Stimulated activated CD4-positive, alpha-beta T cell treated with anti-CD3 and anti-CD28 coated beads, Interleukin-12 subunit alpha, Interleukin-12 subunit beta, amount 100 ng/mL, for 4 hours (primary cell): ENCODE measurements around the gene LRCH1.
A peak's percentile ranks its signal among the peaks of the same experiment; 100 is the strongest.
"Not testable (repeated sequence)": the region's sequence is repeated elsewhere in the genome, so short reads cannot be mapped to it uniquely, and the experiment has no call there.

Experiments used
- DNase-seq: peaks from one replicate; pipeline ENCODE4 v3.0.0-alpha.2; 2020

LRCH1 gene

GRCh38 chr13:46761174-46761573, 208.2 kb downstream of the LRCH1 start:
- no peak for DNase-seq

- no peak for DNase-seq
These were observed 208.9 kb downstream of the LRCH1 start for GRCh38 chr13:46761866-46762265.

GRCh38 chr13:46769925-46770324, 217.0 kb downstream of the LRCH1 start:
- not testable (repeated sequence) for DNase-seq

DNA sequence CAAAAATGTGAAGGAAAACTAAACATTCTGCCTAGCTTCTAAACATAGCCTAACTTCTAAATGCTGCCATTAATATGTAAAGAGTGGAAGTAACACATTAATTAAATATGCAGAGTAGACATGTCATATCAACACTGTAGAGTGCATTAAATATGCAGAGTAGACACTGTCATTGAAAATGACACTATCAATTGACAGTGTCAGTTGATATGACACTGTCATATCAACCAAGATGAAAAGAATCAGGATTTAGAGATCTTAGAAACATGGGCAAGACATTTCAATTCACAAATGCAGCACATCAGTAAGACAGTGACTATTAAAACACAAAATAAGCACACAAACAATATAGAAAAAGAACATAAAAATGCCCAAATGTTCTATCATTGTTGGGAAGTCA, 218.7 kb downstream of the LRCH1 start:
- DNase-seq: no peak

DNA sequence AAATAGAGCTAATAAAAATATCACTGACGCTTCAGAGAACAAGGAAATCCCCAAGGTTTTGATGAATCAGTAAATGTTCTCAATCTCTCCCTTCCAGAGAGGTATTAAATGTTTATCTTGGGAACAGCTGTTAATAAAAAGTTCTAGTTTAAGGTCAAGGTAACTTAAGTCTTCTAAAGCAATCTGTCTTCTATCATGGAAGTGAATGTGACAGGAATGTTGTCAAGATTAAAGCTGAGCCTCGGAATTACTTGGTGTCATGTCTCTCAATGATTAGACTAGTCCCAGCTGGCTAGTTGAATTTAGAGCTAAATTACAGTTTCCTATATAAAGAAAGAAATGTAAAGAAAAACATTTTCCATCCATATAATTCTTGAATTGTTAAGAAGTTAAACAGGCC, 220.6 kb downstream of the LRCH1 start:
- no peak for DNase-seq

DNA sequence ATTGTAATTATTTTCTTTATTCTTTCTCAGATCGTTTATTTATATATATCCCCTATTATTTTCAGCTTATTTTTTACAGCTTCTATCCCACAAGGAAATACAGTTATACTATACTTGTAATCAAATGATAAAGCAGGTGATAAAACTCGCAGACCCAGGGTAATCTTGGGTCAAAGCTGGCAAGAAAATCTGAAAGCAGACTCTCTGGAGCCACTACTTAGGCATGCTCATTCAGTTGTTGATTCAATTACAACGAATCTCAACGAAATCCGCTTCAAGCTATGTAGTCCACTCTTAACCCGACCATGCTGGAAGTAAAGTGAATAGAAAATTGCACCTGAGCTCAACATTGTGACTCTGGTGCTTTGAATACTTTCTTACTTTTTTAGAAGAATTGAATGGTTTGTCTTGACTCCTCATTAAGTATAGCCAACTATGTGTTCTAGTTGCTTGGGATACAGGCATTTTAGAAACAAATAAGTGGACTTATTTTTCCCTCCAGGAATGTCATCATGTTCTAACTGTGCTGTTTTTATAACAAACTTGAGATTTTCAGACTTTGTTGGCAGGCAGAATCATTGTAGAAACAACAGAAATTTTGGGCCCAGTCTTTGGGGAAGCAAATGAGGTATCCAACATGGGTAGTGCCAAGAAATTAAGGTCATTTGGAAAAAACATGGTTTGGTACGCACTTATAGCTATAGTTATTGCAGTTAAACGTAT, 222.6 kb downstream of the LRCH1 start:
- DNase-seq: no peak

DNA sequence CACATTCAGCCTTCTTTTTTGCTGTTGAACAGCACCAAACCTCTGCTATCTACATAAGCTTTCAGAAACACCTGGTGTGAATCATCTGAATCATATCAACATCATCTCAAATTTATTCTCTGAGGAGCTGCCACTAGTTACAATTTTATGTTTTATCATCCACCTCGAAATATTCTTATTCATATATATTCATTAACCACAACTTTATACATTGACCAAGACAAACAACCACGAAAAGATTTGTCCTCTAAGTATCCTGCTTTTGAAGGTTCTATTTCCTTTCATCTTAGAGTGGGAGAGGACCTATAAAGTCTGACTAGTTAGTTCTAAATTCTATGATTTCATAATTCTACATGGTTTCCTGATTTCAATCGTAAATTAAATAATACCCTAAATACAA, 225.1 kb downstream of the LRCH1 start:
- no peak for DNase-seq

DNA sequence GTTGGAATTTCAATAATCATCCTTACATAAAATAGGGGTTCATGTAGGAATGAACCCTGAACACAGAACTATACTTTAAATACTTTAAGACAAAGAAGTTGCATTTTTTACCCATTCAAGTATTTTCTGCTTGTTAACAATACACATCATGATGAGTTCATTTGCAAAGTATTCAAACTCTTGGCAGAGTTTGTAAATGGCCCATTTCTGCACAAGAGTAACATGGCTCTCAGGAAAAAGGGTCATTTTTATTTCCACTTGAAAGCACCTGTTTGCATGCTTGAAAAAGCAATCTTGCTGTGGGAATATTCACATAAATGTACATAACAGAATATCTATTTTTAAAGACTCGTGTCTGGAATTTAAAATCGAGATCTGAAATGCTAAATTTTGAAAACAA, 225.9 kb downstream of the LRCH1 start:
- DNase-seq: no peak

GRCh38 chr13:46782066-46782465, 229.1 kb downstream of the LRCH1 start:
- DNase-seq: no peak

DNA sequence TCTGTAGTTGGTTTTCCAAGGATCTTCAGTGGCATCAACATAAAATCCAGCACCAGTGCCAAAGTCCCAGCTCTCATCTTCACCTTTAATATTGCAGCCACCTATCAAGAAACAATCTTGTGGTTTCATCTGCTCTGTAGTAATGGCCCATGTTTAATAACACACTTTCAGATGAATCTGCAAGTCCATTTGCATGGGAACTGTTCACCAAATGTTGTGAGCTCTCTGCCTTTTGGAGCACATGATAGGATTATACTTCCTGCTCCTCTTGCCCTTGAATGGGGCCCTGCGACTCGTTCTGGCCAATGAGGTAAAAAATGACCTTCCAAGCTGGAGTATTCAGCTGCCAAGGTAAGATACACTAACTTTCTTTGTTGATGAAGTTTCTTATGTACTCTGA, 229.7 kb downstream of the LRCH1 start:
- DNase-seq: no peak

DNA sequence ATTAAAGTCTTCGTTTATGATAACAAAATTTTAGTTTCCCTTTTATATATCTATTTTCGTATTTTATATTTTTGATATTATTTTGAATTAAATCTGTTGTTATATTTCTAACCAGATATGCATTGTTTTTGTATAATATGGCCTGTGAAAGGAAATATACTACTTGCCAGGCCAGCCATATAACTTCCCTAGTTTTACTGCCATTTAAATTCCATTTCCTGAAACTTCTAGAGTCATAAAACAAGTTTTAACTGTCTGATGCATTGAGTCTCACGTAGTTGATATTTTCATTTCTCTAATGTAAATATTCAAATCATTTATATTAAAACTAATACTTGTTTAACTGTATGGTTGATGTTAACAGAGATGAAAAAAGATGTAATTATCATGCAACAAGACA, 230.5 kb downstream of the LRCH1 start:
- no peak for DNase-seq

- DNase-seq: no peak
These were observed 242.4 kb downstream of the LRCH1 start for GRCh38 chr13:46795321-46795720.

DNA sequence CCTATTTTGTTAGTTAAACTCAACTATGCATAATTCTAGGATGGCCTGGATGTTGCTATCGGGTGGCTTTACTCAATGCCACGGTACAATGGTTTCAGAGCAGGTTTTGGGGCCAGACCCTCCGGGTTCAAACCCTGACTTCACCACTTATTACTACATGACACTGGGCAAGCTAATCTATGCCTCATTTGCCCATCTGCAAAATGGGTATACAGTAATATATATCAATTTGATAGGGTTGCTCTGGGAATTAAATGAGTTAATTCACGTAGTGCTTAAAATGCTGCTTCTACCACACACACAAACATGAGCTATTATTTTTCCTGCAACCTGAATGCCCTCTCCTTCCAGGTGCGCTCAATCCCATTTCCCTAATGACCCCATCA, 243.2 kb downstream of the LRCH1 start:
- DNase-seq: no peak

- peak; percentile 94 for DNase-seq
These were observed 243.8 kb downstream of the LRCH1 start, which contains the start of gene ESD for GRCh38 chr13:46796515-46797474. TSS of gene ESD (minus strand) at chr13:46797161. CDS start at chr13:46791413, 5,748 bp downstream.

- no peak for DNase-seq
These were observed 244.7 kb downstream of the LRCH1 start for GRCh38 chr13:46797501-46798237.

- DNase-seq: no peak
These were observed 246.2 kb downstream of the LRCH1 start for GRCh38 chr13:46799139-46799538.

GRCh38 chr13:46801858-46802257, 248.9 kb downstream of the LRCH1 start:
- DNase-seq: no peak
